ENCODE measurements around the gene CDH8. TPM values are rescaled to one million over a fixed set of nuclear protein-coding genes. Genes with fewer than 3 reads are reported as not detected.
"Not testable (repeated sequence)": the region's sequence is repeated elsewhere in the genome, so short reads cannot be mapped to it uniquely, and the experiment has no call there.

The CDH8 gene
- total RNA-seq, 4 donors from 2014 or later = not detected

DNA sequence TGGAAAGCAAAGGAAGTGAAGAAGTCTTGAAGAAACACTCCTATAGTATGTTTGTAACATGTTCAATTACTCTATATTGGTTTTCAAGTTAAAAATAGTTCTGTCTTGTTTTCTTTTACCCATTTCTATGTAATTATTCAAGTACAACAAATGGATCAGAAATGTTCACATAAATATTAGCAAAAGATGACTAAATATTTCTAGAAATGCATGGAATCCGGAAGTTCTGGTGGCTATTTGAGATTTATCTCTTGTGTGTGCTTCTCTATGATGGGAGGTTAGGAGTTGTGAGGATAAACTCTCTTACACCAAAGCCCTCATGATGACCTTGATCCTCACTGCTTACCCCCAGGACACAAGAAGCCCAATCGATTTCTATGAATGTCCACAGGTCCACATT is 237.5 kb downstream of the CDH8 start:
- ATAC-seq (ENCODE audit: low FRiP score) (no peak), DNase-seq (ENCODE audit: low spot score) (no peak)
- TF ChIP-seq, protein P1, sequence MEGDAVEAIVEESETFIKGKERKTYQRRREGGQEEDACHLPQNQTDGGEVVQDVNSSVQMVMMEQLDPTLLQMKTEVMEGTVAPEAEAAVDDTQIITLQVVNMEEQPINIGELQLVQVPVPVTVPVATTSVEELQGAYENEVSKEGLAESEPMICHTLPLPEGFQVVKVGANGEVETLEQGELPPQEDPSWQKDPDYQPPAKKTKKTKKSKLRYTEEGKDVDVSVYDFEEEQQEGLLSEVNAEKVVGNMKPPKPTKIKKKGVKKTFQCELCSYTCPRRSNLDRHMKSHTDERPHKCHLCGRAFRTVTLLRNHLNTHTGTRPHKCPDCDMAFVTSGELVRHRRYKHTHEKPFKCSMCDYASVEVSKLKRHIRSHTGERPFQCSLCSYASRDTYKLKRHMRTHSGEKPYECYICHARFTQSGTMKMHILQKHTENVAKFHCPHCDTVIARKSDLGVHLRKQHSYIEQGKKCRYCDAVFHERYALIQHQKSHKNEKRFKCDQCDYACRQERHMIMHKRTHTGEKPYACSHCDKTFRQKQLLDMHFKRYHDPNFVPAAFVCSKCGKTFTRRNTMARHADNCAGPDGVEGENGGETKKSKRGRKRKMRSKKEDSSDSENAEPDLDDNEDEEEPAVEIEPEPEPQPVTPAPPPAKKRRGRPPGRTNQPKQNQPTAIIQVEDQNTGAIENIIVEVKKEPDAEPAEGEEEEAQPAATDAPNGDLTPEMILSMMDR (IDR thresholded peaks at IDR 0.05) = no peak

DNA sequence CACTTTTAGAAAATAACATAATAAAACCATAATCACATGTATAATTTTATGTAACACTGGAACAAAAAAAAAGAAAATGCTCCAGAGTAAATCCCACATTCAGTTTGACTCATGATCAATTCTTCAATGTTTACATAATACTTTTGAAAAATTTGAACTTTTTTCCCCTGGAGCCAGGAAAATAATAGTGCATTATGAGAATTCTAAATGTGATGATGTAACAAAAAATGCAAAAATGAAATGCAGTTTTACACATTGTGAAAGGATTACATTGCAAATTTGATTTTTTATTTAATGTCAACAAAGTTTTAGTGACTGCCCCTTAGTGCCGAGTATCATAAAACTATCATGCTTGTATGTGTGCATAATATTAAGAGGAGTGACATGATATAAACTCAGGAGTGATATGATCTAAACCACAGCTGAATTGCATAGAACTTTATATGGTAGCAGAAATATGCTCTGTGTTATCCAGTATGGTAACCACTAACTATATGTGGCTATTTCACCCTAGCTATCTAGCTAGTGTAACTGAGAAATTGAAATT is 238.2 kb downstream of the CDH8 start:
- TF ChIP-seq, protein P1 (IDR thresholded peaks at IDR 0.05) = no peak
- ATAC-seq (ENCODE audit: low FRiP score) (no peak), DNase-seq (ENCODE audit: low spot score) (no peak)

DNA sequence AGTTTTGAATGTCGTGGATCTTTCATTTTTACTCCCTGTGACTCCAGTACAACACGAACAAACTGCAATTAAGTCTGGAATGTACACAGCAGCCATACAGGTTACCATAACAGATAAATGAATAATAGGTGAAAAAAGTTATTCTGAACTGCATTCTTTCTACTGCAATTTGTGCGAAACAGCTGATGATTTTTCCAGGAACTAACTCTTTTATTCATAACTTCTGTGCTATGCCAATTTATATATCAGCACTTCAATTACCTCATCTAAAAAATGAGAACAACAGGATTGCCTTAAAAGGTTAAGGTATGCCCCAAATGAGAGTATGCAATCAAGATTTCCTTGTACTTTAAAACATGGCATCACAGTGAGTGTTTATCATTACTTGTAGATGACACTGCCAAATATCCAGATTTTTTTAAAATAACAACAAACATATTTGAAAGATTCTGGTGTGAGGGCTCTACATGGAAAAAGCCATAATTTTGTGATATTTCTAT is 238.9 kb downstream of the CDH8 start:
- ATAC-seq (ENCODE audit: low FRiP score) (no peak), DNase-seq (ENCODE audit: low spot score) (no peak)
- TF ChIP-seq, protein P1 (IDR thresholded peaks at IDR 0.05) = no peak

DNA sequence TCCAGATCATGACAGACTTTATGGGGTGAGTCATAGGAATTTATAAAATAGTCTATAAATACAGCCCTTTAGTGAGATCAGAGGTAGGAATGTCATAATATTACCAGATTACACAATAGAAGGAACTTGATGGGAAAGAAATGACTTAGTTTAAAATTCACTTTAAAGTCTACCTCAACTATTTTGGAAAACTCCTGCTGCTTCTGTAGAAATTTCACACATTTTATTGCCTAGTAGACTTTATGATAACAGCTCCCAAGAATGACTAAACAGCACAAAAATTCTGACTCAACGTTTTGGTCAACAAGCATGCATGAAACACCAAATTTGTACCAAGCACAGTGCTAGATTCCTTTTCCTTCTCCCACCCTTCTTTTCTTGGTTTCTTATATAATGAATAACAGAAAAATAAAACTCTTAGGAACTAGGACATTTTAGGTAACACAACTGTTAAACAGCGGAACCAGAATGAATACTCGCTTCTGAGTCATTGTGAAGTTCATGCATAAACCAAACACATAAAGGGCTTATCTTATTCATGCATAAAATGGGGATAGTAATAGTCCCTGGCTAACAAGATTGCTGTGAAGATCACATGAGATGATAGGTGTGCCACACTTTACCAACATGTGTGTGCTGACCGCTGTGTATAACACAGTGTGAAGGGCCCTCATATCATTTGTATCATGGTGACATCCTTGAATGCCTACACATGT is 243.9 kb downstream of the CDH8 start:
- TF ChIP-seq, protein P1 (IDR thresholded peaks at IDR 0.05) = no peak
- DNase-seq (ENCODE audit: low spot score) (no peak), ATAC-seq (ENCODE audit: low FRiP score) (peak; percentile 84)

DNA sequence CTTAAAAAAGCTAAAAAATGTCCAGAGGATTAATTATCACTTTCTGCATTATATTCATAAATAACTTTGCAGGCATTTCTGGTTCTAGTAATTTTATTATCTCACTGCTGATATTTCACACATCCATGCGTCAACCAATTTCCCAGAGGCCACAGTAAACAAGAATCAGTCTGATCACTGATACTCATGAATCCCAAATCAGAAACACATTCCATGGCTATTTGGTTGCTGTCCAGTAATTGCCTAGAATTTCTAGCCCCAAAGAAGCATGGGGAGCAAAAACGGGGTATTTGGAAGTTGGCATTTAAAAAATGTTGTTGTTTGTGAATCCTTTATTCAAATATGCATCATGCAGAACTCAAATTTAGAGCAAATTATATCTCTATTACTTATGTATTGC is 244.8 kb downstream of the CDH8 start:
- TF ChIP-seq, protein P1 (IDR thresholded peaks at IDR 0.05) = no peak
- DNase-seq (ENCODE audit: low spot score) (no peak), ATAC-seq (ENCODE audit: low FRiP score) (no peak)

DNA sequence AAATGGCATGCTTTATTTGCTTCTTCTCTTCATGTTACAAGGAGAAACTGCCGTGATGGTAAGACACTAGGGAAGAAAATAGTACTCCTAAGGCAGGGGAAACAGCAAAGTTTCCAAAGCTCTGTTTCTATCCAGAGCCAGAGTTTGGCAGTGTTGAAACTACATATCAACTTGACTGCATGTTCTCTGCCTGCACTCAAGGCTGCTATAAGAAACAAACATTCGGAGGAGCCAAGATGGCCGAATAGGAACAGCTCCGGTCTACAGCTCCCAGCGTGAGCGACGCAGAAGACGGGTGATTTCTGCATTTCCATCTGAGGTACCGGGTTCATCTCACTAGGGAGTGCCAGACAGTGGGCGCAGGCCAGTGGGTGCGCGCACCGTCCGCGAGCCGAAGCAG is 254.4 kb downstream of the CDH8 start:
- not testable (repeated sequence) for DNase-seq (ENCODE audit: low spot score); ATAC-seq (ENCODE audit: low FRiP score)

DNA sequence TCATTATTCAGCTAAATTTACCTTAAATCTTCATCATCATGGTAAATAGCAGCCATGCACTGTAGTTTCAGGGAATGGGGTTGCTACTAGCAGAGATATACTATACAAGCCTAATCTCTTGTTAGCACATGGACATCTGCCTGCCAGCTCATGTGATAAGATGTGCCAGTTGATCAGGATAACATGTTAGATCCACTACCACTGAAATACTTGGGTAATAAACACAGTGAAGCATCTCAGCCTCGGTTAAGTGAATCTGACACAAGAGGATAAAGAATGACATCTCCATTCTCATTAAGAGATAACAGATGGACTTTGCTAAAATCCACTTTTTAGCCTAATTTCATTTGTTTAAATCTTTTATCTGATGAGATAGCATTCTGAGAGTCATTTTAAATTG is 256.1 kb downstream of the CDH8 start:
- DNase-seq (ENCODE audit: low spot score) (no peak), ATAC-seq (ENCODE audit: low FRiP score) (no peak)
- TF ChIP-seq, protein P1 (IDR thresholded peaks at IDR 0.05) = no peak

Measured in omental fat pad (tissue), 4 donors.